Stimulated activated CD8-positive, alpha-beta memory T cell treated with anti-CD3 and anti-CD28 coated beads, Interleukin-7, amount 100 ng/mL, for 1 hour (primary cell): ENCODE results near the gene RAB6B.

Experiments
- DNase-seq, 2 donors: peaks; one replicate each; pipeline ENCODE4 v3.0.0-alpha.2; 2020; ENCODE audit warnings: low read depth in 2 of 2

The RAB6B gene

GRCh38 chr3:133930341-133930933 is 34.8 kb upstream of the RAB6B start:
- DNase-seq, result no peak

- no peak for DNase-seq
Observed at GRCh38 chr3:133928903-133929607, 33.4 kb upstream of the RAB6B start.

- DNase-seq, result no peak
Observed at GRCh38 chr3:133928136-133928893, 32.6 kb upstream of the RAB6B start.

- peak; percentile 51 to 64 for DNase-seq
Observed at GRCh38 chr3:133927540-133928066, 31.9 kb upstream of the RAB6B start.

DNA sequence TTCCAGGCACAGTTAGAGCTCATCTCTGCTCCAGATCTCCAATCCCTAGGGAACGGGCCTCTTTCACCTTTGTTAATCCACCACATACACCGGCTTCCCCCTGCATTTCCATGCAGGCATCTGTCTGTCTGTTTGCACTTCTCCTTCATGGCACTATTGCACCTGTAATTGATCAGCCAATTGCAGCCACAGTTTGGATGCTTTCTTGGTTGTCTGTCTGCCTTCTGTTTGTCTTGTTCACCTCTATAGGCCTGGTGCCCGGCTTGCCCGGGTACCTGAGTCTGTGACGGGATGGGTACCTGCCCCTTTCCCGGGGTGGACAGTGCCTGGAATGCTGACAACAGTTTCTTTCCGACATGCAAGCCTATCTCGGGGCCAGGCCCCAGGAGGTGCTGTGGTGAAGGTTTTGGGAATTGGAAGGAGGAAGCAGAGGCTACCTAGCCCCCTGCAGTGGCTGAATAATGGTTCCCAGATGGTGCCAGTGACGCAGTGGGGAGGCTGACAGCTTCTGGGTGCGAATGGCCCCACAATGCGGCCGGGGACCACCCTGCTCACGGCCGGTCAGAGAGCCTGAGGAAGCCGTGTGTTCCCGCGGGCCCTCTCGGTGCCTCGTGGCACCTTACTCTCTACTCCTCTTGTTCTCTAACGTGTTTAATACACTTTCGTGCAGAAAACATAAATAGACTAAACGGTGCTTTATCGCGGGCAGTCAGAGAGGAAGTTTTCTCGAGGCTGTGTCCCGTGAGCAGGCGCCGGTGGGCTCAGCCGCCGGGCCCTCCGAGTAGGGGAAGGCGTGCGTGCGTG is 31.3 kb upstream of the RAB6B start:
- no peak for DNase-seq

- DNase-seq, result no peak
Observed at GRCh38 chr3:133925960-133926735, 30.5 kb upstream of the RAB6B start.

DNA sequence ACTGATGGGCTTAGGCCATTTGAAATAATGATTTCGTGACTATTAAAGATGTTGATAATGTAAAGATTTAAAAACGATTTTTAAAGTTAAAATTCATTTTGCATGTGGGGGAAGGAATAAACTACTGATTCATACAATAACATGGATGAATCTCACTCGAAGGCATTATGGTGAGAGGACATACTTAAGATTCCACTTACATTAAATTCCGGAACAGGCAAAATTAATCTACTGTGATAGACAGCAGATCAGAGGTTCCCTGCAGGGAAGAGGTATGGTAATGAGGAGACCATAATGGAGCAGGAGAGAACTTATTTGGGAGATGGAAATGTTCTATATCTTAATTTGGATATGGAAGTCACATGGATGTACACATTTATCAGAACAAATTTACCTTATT is 28.4 kb upstream of the RAB6B start:
- no peak for DNase-seq

- no peak for DNase-seq
Observed at GRCh38 chr3:133921592-133921991, 25.9 kb upstream of the RAB6B start.

GRCh38 chr3:133917144-133917543 is 21.5 kb upstream of the RAB6B start:
- no peak for DNase-seq

DNA sequence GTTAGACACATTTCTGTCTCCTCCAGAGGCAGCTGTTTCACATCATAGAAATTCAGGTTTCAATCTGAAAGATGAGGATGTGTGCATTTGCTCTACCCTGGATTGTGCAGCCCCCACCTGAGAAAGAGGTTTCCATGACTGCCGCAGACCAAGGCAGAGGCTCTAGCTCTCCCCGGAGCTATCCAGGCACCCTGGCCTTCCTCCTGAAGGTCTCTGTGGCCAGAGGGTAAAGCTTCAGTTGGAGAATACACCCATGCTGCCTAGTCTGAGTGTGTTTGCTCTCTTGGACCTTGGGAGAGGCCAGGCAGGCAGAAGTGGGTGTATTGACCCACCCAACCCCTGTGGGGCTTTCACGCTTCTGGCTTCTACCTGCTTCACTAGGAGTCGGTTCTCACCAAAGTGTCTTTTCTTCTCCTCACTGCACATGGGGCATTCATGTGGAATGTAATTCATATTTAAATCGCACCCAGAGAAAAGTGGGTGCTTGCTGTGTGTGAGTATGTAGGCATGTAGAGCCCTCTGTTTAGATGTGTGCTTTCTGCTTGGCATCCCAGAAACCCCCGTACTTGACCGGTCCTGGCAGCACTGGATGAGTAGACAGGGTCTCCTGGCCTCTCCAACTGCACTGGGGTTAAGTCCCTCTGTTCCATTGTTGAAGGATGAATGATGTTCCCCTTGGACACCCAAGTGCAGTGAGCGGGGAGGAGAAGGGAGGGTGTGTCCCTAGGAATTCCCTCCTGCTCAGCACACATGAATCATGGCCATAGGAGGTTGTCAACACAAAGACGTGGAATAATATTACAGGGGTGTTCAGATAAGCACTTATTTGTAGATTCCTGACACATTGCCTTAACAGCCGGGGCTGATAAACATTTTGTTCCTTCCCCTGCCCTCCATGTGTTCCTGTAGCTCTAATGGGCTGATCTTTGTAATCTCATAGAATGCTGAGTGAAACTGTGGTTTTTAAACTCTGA is 20.3 kb upstream of the RAB6B start:
- DNase-seq, result no peak

DNA sequence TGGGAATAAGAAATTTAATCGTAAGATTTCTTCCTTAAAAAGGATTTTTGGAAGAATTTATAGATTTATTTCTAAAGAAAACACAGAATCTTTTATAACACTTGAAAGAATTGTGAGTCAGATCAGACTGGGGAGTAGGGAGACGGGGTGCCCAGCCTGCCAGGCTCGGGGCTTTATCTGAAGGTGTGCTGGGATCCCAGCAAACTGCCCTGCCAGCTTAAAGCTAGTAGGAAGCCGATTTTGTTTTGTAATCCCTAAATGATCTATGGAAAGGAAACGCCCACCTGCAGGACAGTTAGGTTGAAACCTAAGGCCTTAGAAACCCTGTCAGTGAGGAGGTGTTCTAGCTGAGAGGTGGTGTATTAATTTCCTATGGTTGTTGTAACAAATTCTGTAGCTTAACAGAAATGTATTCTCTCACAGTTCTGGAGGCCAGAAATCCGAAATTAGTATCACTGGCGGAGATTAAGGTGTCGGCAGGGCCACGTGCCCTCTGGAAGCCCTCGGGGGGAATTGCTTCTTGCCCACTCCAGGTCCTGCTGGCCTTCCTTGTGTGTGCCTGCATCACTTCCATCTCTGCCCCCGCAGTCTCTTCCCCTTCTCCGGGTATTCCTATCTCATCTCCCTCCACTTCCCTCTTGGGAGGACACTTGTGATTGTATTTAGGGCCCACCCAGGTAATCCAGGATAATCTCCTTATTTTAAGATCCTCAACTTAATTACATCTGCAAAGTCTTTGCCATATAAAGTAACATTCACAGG is 19.3 kb upstream of the RAB6B start:
- DNase-seq, result no peak

- no peak for DNase-seq
Observed at GRCh38 chr3:133910422-133910821, 14.7 kb upstream of the RAB6B start.

DNA sequence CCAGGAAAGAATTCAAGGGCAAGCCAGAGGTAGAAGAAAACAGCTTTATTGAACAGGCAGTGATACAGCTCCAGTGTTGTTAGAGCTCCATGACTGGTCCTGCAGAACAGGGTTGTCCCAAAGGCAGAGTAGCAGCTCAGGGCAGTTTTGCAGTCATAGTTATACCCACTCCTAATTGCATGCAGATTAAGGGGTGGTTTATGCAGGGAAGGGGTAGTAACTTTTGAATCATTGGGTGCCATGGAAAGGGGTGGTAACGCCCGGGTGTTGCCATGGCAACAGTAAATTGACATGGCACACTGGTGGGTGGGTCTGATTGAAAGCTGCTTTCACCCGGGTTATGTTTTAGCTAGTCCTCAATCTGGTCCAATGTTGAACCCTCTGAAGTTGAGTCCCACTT is 9.7 kb upstream of the RAB6B start:
- DNase-seq, result no peak

GRCh38 chr3:133901847-133902246 is 6.2 kb upstream of the RAB6B start:
- no peak for DNase-seq

DNA sequence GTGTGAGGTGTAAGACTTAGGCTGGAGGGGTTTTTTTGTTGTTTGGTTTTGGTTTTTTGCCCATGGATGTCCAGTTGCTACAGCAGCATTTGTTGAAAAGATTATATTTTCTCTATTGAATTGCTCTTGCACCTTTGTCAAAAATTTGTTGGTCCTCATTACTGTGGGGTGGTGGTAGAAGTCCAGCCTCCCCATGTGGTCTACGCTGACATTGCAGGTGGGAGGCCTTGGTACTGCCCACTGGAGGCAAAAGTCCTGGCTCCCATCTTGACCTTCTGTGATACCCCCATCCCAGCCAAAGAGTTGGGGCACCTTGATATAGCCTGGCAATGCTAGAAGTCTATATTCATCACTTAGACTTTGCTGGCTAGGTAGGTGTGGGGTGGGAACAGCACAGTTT is 5.4 kb upstream of the RAB6B start:
- DNase-seq, result no peak

- DNase-seq, result no peak
Observed at GRCh38 chr3:133899311-133899710, 3.6 kb upstream of the RAB6B start.

GRCh38 chr3:133897547-133897946 is 1.9 kb upstream of the RAB6B start:
- no peak for DNase-seq

DNA sequence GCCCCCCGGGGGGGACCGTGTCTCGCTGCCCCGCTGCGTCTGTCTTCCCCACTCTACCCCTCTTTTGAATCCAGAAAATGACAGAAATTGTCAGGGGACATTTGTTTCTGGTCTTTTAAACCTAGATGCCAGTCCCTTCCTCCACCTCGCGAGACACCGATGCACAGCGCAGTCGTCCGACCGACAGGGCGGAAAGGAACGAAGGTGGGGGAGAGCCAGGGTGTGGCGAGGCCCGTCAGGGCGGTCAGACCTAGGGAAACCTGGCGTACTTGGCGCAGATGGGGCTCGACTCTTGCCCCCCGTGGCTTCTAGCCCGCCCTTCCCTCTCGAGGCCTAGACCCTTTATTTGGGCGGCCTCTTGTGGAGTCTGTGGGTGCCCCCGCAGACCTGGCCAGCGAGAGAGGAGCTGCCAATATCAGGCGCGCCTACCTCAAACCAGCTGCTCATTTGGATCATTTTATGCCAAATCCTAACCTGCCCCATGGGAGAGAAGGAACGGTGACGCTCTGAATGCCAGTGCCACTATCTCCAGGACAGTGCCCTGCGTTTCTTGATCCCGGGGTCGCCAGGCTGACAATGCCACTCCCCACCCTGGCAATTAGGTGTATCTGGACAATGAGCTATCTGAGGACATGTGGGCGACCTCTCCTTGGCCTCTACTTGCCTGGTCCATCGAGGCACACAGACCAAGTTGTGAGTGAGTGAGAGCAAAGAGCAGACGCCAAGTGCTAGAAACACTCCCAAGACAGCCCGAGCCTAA is 500 bp upstream of the RAB6B start:
- DNase-seq, result no peak
